PFSK-1 (cell line): ENCODE results near the gene QSOX1.

Source experiments
- FOXP2 ChIP-seq: optimal IDR thresholded peaks from 2 replicates; pipeline ENCODE3; 2011; ENCODE audit warnings: borderline replicate concordance, control low read depth, inconsistent platforms; ENCODE audit not compliant: insufficient read depth; ENCODE audit errors: extremely low read length, extremely low read depth
- POLR2AphosphoS5 ChIP-seq: IDR thresholded peaks from 2 replicates; pipeline ENCODE4 v1.6.1; 2012; ENCODE audit warnings: low read depth, mild to moderate bottlenecking, control low read depth, low read length, moderate library complexity
- REST ChIP-seq, 2 experiments: IDR thresholded peaks; 2 replicates each; pipeline versions ENCODE4 v1.6.1 to v1.8.0; 2011 to 2012; ENCODE audit warnings: low read depth in 2 of 2, low read length in 2 of 2, control low read depth in 1 of 2, inconsistent platforms in 1 of 2, mild to moderate bottlenecking in 1 of 2, moderate library complexity in 1 of 2; ENCODE audit not compliant: insufficient read depth in 1 of 2
- SIN3A ChIP-seq: IDR thresholded peaks from 2 replicates; pipeline ENCODE4 v1.6.1; 2012; ENCODE audit warnings: mild to moderate bottlenecking, low read length, moderate library complexity, borderline replicate concordance; ENCODE audit not compliant: insufficient read depth
- TAF1 ChIP-seq: IDR thresholded peaks from 2 replicates; pipeline ENCODE4 v1.6.1; 2012; ENCODE audit warnings: low read length, control low read depth, borderline replicate concordance; ENCODE audit not compliant: insufficient read depth

Gene QSOX1

GRCh38 chr1:180167021-180167701 lies 12.5 kb downstream of the QSOX1 start:
- TF ChIP-seq TAF1 (no peak), SIN3A (no peak), FOXP2 (no peak), REST (IDR thresholded peaks at IDR 0.05; ENCODE audit: insufficient read depth in 1 of 2, low read depth in 2 of 2, low read length in 2 of 2) (no peak), POLR2AphosphoS5 (no peak)

DNA sequence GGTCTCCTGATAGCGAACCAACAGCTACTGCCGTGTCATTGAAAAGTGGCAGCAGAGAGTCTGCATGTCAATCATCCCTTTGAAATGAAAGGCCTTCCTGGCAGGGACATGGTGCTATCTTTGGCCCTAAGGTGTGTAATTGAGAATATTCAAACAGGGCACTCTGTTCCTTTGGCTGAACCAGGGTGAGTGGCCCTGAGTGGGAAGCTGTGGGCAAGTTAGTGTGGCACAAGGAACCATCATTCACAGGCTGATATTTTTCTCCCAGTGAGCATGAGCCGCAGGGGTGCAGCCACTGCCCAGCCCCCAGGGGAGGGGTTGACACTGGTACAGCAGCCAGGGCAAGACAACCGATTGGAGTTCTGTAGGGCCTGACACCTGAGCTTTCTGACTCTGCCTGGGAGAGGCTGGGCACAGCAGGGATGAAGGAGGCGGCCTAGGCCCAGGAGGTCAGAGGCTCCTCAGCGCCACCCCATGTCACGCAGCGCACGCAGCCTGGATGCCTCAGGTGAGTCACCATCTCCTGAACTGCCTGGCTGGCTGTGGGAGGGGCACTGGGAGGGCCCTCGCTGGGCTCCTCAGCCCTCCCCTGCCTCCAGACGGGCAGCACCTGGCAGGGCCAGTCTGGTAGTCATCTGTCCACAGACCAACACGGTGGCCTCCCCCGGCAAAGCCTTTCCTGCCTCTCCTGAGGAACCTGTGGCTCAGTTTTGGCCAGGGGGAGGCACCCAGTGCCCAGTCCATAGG lies 13.2 kb downstream of the QSOX1 start:
- TF ChIP-seq TAF1 (no peak), FOXP2 (no peak), POLR2AphosphoS5 (no peak), REST (IDR thresholded peaks at IDR 0.05; ENCODE audit: insufficient read depth in 1 of 2, low read depth in 2 of 2, low read length in 2 of 2) (no peak)

DNA sequence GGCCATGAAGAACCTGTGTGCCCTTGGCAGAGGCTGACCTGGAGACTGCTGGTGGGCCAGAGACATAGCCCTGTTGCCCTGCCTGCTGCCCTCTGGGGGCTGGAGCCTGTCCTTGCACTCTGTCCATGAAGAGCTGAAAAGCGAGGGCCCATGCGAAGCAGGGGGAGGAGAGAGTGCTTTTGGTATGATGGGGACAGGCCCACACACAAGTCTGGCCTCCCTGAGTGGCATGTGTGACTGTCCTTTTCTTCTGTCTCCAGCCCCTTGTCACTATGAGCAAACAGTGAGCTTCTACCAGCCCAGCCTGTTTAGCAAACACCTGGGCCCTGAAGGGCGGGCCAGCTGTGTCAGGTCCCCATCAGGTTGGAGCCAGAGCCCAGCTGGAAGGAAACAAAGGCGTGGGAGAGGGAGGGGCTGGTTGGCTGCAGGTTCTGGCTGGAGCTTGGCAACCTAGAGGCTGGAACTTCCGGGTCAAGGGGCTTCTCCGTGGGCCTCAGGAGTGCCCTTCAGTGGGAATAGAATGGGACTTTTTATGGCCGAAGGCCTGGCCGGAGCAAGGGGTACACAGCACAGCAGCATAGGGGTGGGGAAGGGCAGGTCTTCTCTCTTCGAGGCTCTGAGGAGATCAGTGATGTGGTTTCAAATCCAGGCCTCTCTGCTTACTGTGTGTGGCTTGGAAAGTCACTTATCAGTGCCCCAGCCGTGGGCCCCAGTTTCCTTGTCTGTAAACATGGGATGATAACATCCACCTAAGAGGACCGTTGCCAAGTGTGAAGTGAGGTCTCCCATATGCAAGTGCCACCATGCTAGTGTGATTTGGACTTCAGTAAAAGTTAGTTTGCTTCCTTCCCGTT lies 14.3 kb downstream of the QSOX1 start:
- TF ChIP-seq TAF1: no peak
- TF ChIP-seq SIN3A: no peak
- no peak for TF ChIP-seq POLR2AphosphoS5
- TF ChIP-seq FOXP2: no peak
- TF ChIP-seq REST (IDR thresholded peaks at IDR 0.05; ENCODE audit: insufficient read depth in 1 of 2, low read depth in 2 of 2, low read length in 2 of 2): no peak

DNA sequence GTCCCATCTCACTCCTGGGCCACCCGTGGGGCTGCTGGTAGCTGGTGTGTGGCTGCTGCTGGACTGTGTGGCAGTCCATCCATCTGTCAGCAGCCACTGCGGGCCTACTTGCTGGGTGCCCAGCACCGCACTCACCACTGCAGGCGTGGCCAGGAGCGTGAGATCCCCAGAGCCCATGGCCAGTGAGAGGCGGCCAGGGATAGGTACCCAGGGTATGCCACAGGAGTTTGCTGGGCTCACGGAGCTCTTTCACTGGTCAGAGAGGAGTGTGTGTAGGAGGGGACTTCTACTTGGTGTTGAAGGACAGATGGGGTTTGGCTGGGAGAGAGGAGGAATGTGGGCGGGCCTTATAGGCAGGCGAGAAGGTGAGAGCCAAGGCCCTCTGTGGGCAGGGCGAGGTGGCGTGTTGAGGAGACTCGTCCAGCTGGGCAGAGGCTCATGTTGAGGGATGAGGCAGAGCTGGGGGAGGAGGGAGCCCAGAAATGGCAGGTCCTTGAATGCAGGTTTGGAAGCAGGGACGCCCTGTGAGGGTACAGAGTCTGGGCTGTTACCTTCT lies 15.0 kb downstream of the QSOX1 start:
- no peak for TF ChIP-seq TAF1
- no peak for TF ChIP-seq POLR2AphosphoS5
- no peak for TF ChIP-seq FOXP2
- no peak for TF ChIP-seq SIN3A
- no peak for TF ChIP-seq REST (IDR thresholded peaks at IDR 0.05; ENCODE audit: insufficient read depth in 1 of 2, low read depth in 2 of 2, low read length in 2 of 2)
